Right atrium auricular region (tissue), 2 donors: ENCODE measurements around the gene NUP42. TPM values are rescaled to one million over a fixed set of nuclear protein-coding genes. Genes with fewer than 3 reads are reported as not detected.

Experiments used
- DNase-seq: peaks from one replicate; pipeline ENCODE4 v3.0.0-alpha.2; 2019; ENCODE audit warnings: low spot score
- H3K27ac ChIP-seq, 2 donors: fragments of 200-600 bp; sonication (generic); 1 replicate in 1 of 2; 2 replicates in 1 of 2; pipeline ENCODE4 v1.5.1; 2016 to 2019
- H3K27me3 ChIP-seq, 2 donors: fragments of 200-600 bp; sonication (generic); one replicate each; pipeline versions ENCODE4 v1.5.1 to v1.6.0; 2017 to 2019
- H3K36me3 ChIP-seq: fragments of 200-600 bp; sonication (generic); one replicate; pipeline ENCODE4 v1.5.1; 2016
- H3K4me1 ChIP-seq, 2 donors: fragments of 200-600 bp; sonication (generic); one replicate each; pipeline versions ENCODE4 v1.5.1 to v1.6.0; 2017 to 2019
- H3K4me3 ChIP-seq, 2 donors: fragments of 200-600 bp; sonication (generic); 1 replicate in 1 of 2; 2 replicates in 1 of 2; pipeline ENCODE4 v1.5.1; 2017 to 2019; ENCODE audit warnings: mild to moderate bottlenecking in 1 of 2, moderate library complexity in 1 of 2
- H3K9me3 ChIP-seq, 2 donors: fragments of 200-600 bp; sonication (generic); one replicate each; pipeline ENCODE4 v1.5.1; 2019
- total RNA-seq, 2 donors: library from RNA; depleted of rRNA; stranded (reverse); fragments of >200 nt; gene quantifications; one replicate each; pipeline ENCODE4 v1.1.0, GENCODE V29; 2016
- TF ChIP-seq, protein P1 (sequence below), 2 donors: fragments of 200-600 bp; sonication (generic); IDR thresholded peaks; one replicate each; pipeline ENCODE4 v1.5.1; 2019; ENCODE audit warnings: antibody characterized with exemption in 2 of 2

Gene NUP42
- total RNA-seq, 2 donors from 2014 or later = 24.7 to 30.6 TPM

DNA sequence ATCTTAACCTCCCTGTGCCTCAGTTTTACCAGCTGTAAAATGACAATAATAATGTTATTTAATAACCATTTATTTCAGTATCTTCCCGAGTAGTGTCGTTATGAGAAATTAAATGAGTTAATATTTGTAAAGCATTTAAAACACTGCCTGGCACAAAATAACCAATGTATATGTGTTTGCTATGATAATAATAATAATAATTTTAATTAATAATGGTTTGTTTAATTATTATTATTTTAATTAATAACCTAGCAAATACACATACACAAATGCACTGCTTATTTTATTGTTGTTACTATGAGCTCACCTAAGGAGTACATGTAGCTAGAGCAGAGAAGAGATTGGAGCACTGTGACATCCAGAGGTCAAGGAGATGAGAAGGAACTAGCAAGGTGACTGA, 46.6 kb downstream of the NUP42 start:
- no peaks in the 10 kb centered on the region for H3K27me3 ChIP-seq
- H3K36me3 ChIP-seq = no peaks in the 10 kb centered on the region
- no peak overlapping the region for H3K4me3 ChIP-seq
- H3K4me1 ChIP-seq = peaks cover 0 to 4% of the 10 kb centered on the region in 2 donors
- peaks cover 0 to 6% of the 10 kb centered on the region in 2 donors for H3K9me3 ChIP-seq
- TF ChIP-seq, protein P1, sequence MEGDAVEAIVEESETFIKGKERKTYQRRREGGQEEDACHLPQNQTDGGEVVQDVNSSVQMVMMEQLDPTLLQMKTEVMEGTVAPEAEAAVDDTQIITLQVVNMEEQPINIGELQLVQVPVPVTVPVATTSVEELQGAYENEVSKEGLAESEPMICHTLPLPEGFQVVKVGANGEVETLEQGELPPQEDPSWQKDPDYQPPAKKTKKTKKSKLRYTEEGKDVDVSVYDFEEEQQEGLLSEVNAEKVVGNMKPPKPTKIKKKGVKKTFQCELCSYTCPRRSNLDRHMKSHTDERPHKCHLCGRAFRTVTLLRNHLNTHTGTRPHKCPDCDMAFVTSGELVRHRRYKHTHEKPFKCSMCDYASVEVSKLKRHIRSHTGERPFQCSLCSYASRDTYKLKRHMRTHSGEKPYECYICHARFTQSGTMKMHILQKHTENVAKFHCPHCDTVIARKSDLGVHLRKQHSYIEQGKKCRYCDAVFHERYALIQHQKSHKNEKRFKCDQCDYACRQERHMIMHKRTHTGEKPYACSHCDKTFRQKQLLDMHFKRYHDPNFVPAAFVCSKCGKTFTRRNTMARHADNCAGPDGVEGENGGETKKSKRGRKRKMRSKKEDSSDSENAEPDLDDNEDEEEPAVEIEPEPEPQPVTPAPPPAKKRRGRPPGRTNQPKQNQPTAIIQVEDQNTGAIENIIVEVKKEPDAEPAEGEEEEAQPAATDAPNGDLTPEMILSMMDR (IDR thresholded peaks at IDR 0.05) = no peak
- H3K27ac ChIP-seq = no peak overlapping the region
- DNase-seq = no peak

DNA sequence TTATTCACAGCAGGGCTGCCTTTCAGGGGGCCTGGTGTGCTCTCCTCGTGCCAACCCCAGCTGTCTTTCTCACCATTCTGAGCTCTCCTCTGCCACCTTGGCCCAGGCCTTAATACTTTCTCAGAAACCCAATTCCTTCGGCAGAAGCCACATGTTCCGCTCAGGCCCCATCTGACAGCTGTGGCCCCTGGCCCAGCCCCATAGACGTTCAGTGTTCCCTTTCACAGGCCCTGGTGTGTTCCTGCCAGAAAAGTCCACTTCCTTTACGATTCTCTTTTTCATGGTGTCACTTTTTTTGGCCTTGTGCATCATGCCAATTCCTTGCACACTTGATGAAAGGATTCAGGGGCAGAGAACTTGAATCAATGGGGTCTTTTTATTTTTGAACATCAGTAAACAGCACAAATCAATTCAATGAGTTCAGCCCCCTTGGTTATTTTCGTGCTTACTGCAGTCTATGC, 48.8 kb downstream of the NUP42 start:
- H3K36me3 ChIP-seq = no peaks in the 10 kb centered on the region
- H3K9me3 ChIP-seq = peaks cover 0 to 6% of the 10 kb centered on the region in 2 donors
- no peak overlapping the region for H3K4me3 ChIP-seq
- H3K27me3 ChIP-seq = no peaks in the 10 kb centered on the region
- TF ChIP-seq, protein P1 (IDR thresholded peaks at IDR 0.05) = no peak
- DNase-seq = no peak
- H3K27ac ChIP-seq = no peak overlapping the region
- H3K4me1 ChIP-seq = peaks cover 0 to 4% of the 10 kb centered on the region in 2 donors

DNA sequence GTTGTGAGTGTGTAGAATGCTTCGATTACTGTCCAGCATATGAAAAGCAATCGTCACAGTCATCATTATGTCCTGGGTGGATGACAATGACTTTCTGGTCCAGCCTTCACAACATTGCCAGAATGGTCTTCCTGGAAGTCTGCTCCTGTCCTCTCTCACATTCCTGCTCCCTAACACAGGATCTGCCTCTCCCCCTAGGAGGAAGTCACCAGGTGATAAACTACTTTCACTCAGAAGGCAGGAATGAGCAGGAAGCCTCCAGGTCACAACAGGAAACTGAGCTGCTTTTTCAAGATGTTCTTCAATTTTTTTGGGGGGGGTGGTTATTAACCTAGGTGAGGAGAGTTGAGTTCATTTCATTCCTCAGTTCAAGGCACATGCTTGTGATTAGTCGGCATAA, 51.1 kb downstream of the NUP42 start:
- Histone ChIP-seq H3K4me3 (no peak overlapping the region), H3K4me1 (no peaks in the 10 kb centered on the region), H3K36me3 (no peaks in the 10 kb centered on the region), H3K9me3 (peaks cover 0 to 6% of the 10 kb centered on the region in 2 donors), H3K27me3 (no peaks in the 10 kb centered on the region), H3K27ac (no peak overlapping the region)
- TF ChIP-seq, protein P1 (IDR thresholded peaks at IDR 0.05) = no peak
- no peak for DNase-seq

DNA sequence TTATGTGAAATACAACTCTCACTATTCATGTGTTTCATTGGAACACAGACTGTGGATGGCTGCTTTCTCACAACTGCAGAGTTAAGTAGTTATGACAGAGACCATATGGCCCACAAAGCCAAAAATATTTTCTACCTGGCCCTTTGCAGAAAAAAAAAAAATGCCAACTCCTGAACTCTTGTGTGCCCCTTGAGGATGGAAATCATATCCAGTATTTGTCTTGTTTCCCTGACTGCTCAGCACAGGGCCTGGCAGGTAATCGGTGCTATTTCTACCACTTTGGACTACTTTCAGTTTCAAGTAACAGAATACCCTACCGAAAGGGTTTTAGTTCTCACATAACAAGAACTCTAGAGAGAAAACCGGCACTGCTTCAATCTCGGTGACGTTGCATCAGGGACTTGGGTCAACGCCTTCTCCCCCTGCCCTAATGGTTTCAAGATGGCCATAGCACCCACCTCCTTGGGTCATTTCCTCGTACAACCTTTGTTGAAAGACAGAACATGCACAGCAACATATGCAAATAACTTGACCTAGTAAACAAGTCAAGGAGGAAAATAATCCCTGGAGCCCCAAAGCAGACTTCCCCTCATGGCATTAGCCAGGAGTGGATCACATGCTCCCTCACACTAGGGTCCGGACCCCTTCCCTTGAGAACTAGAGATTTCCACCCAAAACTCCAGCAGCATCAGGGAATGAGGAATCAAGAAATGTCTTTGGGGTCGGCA, 52.9 kb downstream of the NUP42 start:
- no peak for DNase-seq
- Histone ChIP-seq H3K27ac (no peak overlapping the region), H3K4me3 (no peak overlapping the region), H3K4me1 (no peaks in the 10 kb centered on the region), H3K9me3 (no peaks in the 10 kb centered on the region), H3K36me3 (no peaks in the 10 kb centered on the region), H3K27me3 (no peaks in the 10 kb centered on the region)
- TF ChIP-seq, protein P1 (IDR thresholded peaks at IDR 0.05) = no peak

DNA sequence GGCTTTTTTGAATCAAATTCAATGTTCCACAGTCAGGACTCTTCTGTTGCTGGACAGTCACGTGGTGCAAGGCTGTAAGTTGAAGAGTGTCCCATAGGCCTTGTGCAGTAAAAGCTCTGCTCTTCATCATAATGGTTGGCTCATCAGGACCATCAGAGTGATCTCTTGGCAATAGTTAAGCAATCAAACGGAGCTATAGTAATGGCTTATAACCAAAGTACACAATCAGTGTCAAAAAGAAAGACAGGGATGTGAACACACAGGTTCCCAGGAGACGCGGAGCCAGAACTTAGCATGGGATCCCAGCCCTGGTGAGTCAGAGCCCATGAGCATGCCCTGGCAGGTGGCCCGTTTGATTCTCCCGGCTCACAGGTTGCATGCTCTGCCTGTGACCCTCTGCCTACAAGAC, 54.0 kb downstream of the NUP42 start:
- Histone ChIP-seq H3K36me3 (no peaks in the 10 kb centered on the region), H3K4me1 (no peaks in the 10 kb centered on the region), H3K9me3 (no peaks in the 10 kb centered on the region), H3K27me3 (no peaks in the 10 kb centered on the region), H3K4me3 (no peak overlapping the region), H3K27ac (no peak overlapping the region)
- TF ChIP-seq, protein P1 (IDR thresholded peaks at IDR 0.05) = no peak
- no peak for DNase-seq

DNA sequence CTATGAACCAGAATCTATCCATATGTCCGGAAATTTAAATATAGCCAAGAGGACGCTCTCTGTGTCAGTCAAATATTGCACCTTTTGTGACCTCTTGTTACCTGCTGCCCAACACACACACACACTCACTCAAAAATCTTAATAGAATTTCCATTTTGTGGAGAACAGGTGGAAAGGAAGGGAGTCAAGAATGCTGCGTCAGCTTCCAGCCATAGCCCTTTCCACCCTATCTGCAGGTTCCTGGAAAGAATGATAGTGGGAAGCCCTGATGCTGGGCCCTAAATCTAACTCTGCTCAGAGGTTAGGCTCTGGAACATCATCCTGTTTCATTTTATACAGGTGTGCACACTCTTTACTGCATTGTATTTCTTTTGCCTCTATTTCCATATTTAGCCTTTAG, 55.2 kb downstream of the NUP42 start:
- H3K4me1 ChIP-seq = no peaks in the 10 kb centered on the region
- TF ChIP-seq, protein P1 (IDR thresholded peaks at IDR 0.05) = no peak
- no peak overlapping the region for H3K4me3 ChIP-seq
- no peaks in the 10 kb centered on the region for H3K36me3 ChIP-seq
- H3K9me3 ChIP-seq = no peaks in the 10 kb centered on the region
- no peaks in the 10 kb centered on the region for H3K27me3 ChIP-seq
- no peak for DNase-seq
- H3K27ac ChIP-seq = no peak overlapping the region
